Germinal center (tissue), 1 donor: ENCODE results near the gene PRRC2C.
"Not testable (repeated sequence)": the region's sequence is repeated elsewhere in the genome, so short reads cannot be mapped to it uniquely, and the experiment has no call there.

Source experiments
- DNase-seq: peaks from one replicate; pipeline ENCODE4 v3.0.0; 2012; ENCODE audit warnings: mixed read lengths, low spot score

PRRC2C gene

GRCh38 chr1:171500803-171501202 lies 15.5 kb downstream of the PRRC2C start:
- no peak for DNase-seq

- no peak for DNase-seq
Measured at GRCh38 chr1:171501305-171502024, 16.1 kb downstream of the PRRC2C start.

DNA sequence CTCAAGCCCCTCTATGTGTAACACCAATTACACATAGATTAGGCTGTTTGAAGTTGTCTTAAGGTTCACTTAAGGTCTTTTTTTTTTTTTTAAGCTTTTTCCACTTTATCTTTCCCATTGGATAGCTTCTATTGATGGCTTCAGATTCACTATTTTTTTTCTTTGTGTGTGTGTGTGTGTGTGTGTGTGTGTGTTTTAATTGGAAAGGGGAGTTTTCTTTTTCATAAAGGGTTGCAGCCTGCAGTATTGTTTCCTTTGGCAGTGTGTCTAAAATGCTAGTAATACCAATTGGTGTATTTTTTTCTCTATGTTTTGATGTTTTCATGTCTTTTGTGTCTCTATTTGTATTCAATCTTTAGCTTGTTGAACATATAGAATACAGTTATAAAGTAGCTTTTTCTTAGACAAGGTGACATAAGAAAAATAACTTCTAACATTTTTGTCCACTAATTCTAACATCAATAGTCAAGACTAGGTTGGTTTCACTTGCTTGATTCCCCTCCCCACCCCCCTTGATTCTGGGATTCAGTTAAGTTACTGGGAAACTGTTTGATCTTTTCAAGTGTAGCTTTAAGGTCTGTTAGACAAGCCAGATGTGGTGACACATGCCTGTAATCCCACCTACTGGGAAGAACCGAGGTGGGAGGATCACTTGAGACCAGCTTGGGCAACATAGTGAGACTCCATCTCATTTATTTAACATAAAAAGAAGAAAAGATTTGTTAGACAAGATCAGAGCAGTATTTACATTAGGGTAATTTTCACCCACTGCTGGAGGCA lies 21.4 kb downstream of the PRRC2C start:
- DNase-seq, result no peak

DNA sequence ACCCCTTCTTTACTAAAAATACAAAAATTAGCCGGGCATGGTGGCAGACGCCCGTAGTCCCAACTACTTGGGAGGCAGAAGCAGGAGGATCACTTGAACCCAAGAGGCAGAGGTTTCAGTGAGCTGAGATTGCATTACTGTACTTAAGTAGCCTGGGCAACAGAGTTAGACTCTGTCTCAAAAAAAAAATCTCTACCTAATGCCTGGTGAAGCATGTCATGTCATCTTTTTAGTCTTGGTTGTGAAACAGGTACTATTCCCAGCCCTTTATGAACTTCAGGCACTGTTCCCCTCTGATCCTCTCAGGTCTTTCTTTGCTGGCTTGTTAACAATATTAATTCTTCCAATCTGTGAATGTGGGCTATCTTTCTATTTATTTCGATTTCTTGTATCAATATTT lies 22.1 kb downstream of the PRRC2C start:
- DNase-seq, result no peak

- DNase-seq, result no peak
Measured at GRCh38 chr1:171509191-171509590, 23.9 kb downstream of the PRRC2C start.

GRCh38 chr1:171513743-171514142 lies 28.4 kb downstream of the PRRC2C start:
- no peak for DNase-seq

DNA sequence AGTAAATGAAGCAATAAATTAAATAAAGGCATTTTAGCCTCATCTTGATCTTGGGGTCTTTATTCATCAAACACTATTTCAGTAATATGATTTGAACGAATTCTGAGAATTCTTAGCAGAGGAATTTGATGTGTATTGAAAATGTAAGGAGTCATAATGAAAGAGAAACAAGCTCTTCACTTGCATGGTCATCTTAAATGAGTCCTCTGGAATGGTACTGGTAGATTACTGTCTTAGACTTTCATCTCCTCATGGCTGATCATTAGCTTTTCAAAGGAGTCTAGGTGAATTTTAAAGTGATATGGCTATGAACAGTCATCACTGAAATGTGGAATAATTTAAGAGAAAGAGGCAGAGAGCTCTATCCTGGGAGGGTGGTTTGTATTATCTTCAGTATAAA lies 30.0 kb downstream of the PRRC2C start:
- no peak for DNase-seq

DNA sequence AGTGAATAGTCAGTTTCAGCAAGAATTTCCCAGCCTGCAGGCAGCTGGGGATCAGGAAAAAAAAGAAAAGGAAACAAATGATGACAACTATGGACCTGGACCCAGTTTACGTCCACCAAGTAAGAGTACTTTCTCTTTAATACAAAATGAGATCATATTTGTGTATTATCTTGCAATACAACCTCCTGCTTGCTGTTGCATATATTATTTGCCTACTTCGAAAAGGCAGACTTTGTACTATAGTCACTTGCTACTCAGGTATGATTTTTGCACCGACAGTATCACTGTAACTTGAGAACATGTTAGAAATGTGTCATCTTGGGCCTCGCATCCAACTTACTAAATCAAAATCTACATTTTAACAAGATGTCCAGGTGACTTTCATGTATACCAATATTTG lies 30.4 kb downstream of the PRRC2C start:
- DNase-seq, result no peak

DNA sequence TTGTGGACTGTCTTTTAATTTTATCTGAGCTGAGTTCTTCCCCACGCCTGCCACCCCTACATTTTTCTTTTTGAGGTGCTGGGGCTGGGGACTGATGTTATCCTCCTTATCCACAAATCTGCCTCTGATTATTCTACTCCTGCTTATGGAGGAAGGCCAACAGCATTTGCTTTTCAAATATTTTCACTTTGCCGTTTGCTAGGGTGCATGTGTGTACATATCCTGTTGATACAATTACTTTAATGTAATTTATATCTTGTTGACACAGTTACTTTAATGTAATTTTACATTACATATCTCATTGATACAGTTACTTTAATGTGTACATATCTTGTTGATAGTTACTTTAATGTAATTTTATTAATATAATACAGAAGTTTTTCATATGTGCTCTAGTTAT lies 36.2 kb downstream of the PRRC2C start:
- no peak for DNase-seq

DNA sequence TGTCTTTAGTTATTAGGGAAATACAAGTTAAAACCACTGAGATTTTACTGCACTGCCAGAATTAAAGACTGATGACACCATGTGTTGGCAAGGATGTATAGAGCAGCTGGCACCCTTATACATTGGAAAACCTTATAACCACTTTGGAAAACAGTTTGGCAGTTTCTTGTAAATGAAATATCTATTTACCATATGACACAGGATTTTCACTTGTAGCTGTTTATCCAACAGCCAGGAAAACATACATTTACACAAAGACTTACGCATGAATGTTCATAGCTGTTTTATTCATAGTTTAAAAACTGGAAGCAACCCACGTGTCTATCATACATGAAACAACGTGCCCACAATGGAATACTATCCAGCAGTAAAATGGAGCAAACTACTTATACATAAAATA lies 45.3 kb downstream of the PRRC2C start:
- no peak for DNase-seq

- DNase-seq, result no peak
Measured at GRCh38 chr1:171532520-171532919, 47.2 kb downstream of the PRRC2C start.

GRCh38 chr1:171545523-171545922 lies 60.2 kb downstream of the PRRC2C start:
- no peak for DNase-seq

GRCh38 chr1:171550050-171550449 lies 64.7 kb downstream of the PRRC2C start:
- no peak for DNase-seq

DNA sequence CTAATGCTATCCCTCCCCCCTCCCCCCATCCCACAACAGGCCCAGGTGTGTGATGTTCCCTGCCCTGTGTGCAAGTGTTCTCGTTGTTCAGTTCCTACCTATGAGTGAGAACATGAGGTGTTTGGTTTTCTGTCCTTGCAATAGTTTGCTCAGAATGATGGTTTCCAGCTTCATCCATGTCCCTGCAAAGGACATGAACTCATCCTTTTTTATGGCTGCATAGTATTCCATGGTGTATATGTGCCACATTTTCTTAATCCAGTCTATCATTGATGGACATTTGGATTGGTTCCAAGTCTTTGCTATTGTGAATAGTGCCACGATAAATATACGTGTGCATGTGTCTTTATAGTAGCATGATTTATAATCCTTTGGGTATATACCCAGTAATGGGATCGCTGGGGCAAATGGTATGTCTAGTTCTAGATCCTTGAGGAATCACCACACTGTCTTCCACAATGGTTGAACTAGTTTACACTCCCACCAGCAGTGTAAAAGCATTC lies 65.3 kb downstream of the PRRC2C start:
- DNase-seq, result not testable (repeated sequence)

DNA sequence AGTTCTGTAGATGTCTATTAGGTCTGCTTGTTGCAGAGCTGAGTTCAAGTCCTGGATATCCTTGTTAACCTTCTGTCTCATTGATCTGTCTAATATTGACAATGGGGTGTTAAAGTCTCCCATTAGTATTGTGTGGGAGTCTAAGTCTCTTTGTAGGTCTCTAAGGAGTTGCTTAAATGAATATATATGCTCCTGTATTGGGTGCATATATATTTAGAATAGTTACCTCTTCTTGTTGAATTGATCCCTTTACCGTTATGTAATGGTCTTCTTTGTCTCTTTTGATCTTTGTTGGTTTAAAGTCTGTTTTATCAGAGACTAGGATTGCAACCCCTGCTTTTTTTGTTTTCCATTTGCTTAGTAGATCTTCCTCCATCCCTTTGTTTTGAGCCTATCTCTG lies 68.6 kb downstream of the PRRC2C start:
- not testable (repeated sequence) for DNase-seq

- no peak for DNase-seq
Measured at GRCh38 chr1:171563675-171564074, 78.3 kb downstream of the PRRC2C start.

DNA sequence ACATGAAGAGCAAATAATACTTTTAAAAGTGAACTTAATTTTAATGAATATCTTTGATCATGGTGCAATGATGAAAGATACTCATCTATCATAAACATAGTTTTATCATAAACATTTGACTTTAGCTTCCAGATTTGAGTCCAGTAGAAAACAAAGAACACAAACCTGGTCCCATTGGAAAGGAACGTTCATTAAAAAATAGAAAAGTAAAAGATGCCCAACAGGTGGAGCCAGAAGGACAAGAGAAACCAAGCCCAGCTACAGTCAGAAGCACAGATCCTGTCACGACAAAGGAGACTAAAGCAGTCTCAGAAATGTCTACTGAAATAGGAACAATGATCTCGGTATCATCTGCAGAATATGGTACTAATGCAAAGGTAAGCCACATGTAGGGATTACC lies 81.1 kb downstream of the PRRC2C start:
- DNase-seq, result no peak

DNA sequence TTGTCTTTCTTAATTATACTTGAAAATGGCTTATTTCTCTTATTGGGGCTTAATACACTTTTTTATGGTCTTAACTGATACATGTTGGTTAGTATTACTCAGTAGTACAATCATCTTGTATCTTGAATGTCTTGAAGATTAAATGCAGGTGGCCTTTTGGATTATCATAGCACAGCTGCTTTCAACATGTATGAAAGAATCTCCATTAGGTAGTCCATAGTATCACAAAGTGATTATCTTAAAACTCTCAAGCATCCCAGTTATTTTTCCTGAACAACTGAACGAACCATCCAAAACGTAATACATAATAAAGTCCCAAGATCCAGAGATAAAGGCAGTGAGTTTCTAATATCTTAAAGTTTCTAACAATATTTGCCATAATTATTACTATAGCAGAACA lies 85.0 kb downstream of the PRRC2C start:
- no peak for DNase-seq

DNA sequence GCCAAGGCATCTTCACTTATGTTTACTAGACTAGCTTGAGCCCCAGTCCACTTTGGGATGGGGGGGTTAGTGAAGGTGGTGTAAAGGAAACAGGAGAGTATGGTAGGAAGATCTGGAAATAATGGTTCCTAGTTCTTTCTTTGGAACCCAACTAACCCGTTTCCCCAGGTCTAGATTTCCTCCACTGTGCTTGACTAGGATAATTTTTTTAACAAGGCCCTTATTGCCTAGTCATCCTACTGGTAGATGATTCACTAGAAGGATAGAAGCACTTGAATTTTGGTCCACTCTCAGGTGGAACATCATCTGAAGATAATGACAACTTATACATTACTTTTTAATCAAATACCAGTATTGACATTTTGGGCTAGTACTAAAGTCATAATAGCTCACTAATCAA lies 90.8 kb downstream of the PRRC2C start:
- DNase-seq, result no peak

GRCh38 chr1:171581226-171581625 lies 95.9 kb downstream of the PRRC2C start:
- no peak for DNase-seq

DNA sequence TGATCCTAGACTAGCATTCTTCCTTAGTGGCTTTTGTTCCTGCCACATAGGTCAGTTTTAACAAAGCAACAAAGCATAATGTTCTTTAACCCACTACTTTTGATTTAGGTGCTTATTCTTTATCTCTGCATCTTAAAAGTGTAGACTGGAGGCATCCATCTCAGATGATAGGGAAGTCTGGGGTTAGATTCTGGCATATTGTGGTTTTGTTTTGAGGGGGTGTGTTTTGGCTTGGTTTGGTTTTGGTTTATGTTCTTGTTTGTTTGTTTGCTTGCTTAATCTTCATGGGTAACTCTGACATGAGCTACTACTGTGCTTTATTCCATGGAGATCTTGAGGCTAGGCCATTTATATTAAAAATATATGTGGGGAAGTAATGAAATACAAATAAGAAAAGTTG lies 96.4 kb downstream of the PRRC2C start:
- DNase-seq, result no peak

- DNase-seq, result no peak
Measured at GRCh38 chr1:171582589-171582988, 97.3 kb downstream of the PRRC2C start.

- no peak for DNase-seq
Measured at GRCh38 chr1:171583591-171584201, 98.4 kb downstream of the PRRC2C start.
